DMS153 (cell line): ENCODE results near the gene OR1J4.
A peak's percentile ranks its signal among the peaks of the same experiment; 100 is the strongest.
"Not testable (repeated sequence)": the region's sequence is repeated elsewhere in the genome, so short reads cannot be mapped to it uniquely, and the experiment has no call there.

Source experiments
- DNase-seq: peaks from one replicate; lab custom pipeline; 2025; lab: John Stamatoyannopoulos, UW

OR1J4 gene, protein sequence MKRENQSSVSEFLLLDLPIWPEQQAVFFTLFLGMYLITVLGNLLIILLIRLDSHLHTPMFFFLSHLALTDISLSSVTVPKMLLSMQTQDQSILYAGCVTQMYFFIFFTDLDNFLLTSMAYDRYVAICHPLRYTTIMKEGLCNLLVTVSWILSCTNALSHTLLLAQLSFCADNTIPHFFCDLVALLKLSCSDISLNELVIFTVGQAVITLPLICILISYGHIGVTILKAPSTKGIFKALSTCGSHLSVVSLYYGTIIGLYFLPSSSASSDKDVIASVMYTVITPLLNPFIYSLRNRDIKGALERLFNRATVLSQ

DNA sequence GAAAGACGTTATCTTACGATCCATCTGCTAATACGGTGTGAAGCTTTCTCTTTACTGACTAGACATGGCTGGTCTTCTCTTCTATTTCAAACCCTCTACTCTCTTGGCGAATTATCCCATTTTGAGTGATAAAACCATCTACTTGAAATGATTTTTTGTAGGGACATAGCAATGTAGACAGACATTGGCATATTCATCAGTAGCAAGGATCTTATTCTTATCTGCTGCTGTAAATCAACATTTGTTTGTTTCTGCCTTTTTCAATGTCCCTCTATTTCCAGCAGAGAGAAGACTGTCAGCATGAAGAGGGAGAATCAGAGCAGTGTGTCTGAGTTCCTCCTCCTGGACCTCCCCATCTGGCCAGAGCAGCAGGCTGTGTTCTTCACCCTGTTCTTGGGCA is at the start of gene OR1J4:
OR1J4 (plus strand) TSS at position 301 of the 400 bp plus-strand sequence; CDS start at position 301, 0 bp downstream.
- DNase-seq, result no peak

DNA sequence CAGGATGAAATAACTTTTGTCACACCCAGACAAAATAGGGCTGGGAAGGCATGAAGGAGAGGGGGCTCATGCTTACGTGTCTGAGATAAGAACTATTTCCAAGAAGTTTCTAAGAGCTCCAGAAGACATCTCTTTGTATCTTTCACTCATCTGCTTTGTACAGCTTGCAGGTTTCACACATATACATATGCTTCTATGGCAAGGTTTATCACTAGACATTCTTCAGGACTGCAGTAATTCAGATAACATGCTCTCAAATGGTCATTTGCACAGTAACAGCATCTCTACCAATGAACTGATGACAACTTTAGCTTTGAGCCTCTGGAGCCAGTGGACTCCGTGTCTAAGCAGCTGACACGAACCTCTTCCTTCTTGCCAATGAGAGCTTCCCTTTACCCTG is 44.4 kb upstream of the OR1J4 start:
- DNase-seq, result no peak

DNA sequence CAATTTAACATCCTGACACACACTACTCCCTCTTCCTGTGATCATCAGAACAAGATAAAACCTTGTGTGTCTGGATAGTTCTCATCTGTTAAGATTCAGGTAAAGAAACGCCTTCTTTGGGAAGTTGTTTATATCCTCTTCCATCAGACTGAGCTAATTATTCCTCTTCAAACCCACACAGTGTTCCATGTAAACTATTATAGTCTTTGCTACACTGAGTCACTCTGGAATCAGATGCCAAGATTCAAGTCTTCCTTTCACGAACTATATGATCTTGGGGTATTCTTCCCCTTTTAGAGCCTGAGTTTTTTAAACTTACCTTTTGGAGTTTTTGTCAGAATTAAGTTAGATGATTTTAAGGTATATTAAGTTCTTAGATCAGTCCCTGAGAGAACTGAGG is 43.2 kb upstream of the OR1J4 start:
- no peak for DNase-seq

DNA sequence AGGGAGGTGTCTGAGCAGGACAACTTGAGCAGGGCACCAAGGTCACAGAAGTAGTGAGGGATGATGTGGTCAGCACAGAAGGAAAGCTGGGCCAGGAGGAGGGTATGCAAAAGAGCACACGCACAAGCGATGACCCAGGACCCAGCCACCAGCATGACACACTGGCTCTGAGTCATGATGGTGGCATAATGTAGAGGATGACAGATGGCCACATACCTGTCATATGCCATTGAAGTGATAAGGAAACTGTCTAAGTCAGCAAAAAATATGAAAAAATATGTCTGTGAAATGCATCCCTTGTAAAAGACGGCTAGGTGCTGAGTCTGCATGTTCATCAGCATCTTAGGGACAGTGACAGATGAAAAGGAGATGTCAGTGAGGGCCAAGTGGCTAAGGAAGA is 41.6 kb upstream of the OR1J4 start:
- DNase-seq, result no peak

DNA sequence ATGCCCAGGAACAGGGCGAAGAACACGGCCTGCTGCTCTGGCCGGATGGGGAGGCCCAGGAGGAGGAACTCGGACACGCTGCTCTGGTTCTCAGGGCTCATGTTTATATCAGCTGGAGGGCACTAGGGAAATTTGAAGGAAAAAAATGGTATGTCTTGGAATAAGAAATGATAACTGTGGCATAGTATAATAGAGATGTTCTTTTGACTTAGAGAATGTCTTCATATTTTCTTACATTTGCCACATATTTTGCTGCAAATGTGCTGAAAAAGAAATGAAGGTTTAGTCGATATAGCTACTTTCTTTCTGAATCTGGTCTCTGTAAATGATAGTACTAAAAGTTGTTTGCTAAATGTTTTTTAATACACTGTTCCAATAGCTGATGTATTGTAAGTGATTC is 41.1 kb upstream of the OR1J4 start, which contains the start of gene OR1J1:
OR1J1 (minus strand) TSS at position 101 of the 400 bp plus-strand sequence; CDS start at position 101, 0 bp downstream.
- DNase-seq, result no peak

DNA sequence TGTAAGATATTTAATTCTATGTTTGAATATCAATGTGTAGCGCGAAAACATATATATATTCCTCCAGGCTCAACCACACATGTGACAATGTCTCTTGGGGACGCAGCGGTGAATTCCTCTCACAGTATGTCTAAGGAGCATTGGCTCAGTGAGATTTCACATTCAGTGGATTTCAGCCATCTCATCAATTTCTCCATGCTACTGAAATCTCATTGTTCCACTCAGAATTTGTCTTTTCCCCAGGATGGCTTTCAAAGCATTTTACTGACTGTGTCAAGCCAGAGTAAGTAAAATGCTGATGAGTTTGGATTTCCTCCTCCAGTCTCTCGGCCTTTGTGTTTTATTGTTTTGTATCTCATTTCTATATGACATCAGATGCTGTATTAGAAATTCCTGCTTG is 39.9 kb upstream of the OR1J4 start:
- DNase-seq, result no peak

DNA sequence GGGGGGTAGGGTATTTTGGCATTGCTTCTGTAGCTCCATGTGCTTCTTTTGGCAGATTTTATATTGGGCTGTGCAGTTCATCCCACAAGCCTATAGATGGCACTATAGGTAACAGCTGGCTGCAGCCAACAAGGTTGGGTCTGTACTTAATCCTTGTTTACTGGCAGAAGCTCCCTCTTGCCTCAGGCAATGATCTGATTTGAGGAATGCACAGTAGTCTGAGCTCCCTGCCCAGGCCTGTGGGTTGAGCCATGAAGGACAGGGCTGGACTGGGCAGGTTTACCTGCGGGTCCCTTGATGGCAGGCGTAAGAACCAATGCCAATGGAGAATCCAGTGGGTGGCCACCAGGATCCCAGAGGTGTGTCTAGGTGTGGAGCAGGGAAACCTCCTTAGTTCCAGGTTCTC is 20.1 kb upstream of the OR1J4 start:
- DNase-seq, result peak; percentile 8

DNA sequence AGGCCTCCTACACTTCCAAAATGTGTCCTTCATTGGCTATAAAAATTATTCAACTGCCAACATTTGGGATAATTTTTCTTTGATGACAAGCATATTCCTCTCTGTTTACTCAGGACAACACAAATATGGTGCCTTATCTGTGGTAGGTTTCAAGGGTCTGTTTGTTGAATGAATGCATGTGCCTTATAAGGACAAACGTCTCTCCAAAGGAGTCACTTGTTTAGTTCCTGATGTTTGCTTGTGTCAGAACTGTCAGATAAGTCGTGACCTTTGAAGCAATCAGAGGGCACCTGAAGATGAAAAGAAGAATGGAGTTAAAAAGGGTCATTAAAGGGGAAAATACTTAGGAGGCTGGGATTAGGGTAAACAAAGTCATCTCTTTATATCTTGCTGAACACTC is 12.0 kb upstream of the OR1J4 start:
- no peak for DNase-seq

DNA sequence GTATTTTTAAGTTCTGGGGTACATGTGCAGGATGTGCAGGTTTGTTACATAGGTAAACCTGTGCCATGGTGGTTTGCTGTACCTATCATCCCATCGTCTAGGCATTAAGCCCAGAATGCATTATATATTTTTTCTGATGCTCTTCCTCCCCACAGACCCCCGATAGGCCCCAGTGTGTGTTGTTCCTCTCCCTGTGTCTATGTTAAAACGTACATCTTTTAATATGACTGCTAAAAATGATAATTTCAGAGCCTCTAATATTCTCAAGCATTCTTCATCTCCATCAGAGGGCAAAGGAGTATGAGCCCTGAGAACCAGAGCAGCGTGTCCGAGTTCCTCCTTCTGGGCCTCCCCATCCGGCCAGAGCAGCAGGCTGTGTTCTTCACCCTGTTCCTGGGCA is 8.4 kb upstream of the OR1J4 start, which contains the start of gene OR1J2:
OR1J2 (plus strand) TSS at position 301 of the 400 bp plus-strand sequence; CDS start at position 301, 0 bp downstream.
- DNase-seq, result no peak

DNA sequence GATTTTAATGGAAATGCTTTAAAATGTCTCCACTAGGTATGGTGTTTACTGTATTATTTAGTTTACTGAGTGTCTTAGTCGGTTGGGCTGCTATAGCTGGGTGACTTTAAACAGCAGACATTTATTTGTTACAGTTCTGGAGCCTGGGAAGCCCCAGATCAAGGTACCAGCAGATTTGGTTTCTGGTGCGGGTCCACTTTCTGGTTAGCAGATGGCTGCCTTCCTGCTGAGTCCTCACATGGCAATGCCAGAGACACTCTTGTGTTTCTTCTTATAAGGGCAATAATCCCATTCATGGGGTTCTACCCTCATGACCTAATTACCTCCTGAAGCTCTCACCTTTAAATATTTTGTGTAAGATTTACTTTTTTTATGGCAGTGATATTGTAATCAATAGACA is 715 bp upstream of the OR1J4 start:
- no peak for DNase-seq

DNA sequence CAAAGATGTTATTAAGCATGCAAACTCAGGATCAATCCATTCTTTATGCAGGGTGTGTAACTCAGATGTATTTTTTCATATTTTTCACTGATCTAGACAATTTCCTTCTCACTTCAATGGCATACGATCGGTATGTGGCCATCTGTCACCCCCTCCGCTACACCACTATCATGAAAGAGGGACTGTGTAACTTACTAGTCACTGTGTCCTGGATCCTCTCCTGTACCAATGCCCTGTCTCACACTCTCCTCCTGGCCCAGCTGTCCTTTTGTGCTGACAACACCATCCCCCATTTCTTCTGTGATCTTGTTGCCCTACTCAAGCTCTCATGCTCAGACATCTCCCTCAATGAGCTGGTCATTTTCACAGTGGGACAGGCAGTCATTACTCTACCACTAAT is 435 bp downstream of the OR1J4 start:
- no peak for DNase-seq

DNA sequence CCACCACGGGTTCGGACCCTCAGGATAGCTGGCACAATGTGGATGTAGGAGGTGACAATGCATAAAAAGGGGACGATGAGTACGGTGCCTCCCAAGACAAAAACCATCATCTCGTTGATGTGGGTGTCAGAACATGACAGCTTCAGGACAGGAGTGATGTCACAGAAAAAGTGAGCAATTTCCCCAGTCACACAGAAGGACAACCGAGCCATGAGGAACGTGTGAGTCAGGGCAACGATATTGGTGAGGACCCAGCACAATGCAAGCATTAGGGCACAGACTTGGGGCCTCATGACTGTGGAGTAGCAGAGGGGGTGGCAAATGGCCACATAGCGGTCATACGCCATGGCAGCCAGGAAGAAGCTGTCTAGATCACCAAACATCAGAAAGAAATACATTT is 7.7 kb downstream of the OR1J4 start:
- no peak for DNase-seq

DNA sequence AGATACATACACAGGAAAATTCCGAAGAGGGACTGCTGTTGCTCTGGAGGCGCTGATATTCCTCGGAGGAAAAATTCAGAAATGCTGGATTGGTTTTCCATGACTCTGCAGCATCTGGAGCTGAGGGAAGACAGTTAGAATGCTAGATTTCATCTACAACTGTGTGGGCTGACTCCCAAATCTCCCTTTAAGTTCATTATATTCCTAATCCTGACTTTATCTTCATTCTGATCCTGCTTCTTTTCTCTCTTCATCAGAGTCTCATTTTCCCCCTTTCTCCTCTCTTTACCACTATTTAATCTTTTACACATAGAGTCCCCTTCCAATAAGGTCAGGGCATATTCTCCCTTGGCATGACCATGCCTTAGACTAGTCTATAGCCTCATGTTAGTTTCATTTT is 8.3 kb downstream of the OR1J4 start, which contains the start of gene OR1N1:
OR1N1 (minus strand) TSS at position 101 of the 400 bp plus-strand sequence; CDS start at position 101, 0 bp downstream.
- no peak for DNase-seq

DNA sequence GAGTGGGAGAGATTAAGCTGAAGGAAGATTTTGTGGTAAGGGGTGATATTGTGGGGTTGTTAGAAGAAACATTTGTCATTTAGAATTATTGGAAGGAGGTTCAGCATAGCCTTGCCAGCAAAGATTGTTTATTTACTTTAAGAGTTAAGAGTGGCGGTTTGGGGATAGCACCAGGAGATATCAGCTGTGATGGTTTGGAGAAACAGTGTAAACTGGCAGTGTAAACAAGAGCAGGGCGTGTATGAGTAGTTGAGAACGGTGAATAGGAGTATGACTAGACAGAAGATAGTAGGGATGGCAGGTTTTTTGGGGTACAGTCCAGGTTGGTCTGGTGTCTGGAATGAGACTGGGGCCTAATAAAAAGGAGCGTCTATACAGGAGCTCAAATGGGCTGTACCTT is 12.2 kb downstream of the OR1J4 start:
- not testable (repeated sequence) for DNase-seq

DNA sequence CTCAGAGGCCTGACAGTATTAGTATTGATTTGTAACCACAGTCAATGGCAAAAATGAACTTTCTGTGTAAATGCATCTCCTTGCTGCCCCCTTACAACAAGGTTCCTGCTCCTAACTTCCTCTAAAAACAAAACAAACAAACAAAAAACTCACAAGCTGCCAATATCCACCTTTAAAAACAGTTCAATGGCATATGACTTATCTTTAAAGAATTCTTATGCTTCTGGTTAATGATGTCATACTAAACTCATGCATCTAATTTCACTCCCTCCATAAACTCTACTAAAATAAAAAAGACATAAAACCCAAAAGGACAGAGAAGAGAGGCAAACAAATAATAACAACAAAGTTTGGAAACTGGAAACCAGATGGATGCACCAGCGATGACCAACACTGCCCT is 17.2 kb downstream of the OR1J4 start:
- no peak for DNase-seq

DNA sequence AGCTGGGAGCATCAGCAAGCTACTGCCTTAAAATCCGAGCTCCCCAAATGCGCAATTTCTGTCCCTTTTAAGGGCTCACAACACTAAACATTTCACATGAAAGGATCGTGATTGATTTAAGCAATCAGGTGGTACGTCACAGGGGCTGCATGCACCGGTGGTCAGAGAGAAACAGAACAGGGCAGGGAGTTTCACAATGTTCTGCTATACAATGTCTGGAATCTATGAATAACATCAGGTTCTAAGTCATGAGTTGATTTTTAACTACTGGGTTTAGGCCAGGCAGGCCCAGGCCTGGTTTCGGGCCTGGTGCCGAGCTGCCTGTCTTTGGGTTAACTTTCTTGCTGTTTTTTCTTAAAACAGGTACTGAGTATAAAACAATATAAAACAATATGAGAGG is 18.1 kb downstream of the OR1J4 start:
- DNase-seq, result not testable (repeated sequence)

DNA sequence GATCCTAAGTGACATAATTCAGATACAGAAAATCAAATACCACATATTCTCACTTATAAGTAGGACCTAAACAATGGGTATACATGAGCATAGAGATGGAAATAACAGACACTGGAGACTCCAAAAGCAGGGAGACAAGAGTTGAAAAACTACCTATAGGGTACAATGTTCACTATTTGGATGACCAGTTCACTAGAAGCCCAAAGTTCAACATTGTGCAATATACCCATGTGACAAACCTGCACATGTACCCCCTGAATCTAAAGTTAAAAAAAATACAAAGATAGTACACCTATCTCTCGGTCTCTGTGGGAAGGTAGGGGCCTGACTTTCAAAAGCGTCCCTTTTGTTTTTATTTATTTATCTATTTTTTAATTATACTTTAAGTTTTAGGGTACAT is 19.8 kb downstream of the OR1J4 start:
- DNase-seq, result no peak

DNA sequence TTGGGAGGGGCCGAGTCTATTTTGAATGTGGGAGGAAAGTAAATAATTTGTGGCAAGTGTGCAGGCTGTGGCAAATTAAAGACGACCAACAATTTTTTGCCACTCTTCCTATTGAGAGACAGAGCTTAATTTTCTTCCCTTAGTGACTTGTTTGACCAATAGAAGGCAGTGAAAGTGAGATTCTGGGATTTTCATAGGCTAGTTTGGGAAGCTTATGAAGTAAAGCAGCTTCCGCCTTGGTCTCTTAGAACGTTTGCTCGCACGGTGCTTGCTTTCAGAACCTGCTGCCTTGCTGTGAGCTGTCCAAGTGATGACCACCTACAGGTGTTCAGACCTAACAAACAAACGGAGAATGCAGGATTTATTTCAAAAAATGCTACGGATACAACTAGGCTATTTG is 27.3 kb downstream of the OR1J4 start:
- no peak for DNase-seq

DNA sequence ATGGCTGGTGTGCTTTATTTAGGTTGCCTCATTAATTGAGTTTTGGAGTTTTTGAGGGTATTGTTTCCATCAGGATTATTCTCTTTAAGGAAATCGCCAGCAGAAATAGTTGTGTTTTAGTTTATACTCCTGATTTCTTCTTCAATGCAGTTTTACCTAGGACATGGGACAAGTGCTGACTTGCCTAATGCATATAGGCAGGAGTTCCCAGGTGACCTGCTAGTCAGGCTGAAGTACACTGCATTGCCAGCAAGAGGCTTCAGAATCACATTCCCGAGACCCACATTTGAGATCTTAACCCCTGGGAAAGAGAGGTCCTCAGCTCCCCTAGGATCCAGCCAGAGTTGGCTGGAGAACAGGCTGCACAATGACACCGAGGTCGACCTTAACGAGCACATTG is 32.4 kb downstream of the OR1J4 start:
- DNase-seq, result no peak

DNA sequence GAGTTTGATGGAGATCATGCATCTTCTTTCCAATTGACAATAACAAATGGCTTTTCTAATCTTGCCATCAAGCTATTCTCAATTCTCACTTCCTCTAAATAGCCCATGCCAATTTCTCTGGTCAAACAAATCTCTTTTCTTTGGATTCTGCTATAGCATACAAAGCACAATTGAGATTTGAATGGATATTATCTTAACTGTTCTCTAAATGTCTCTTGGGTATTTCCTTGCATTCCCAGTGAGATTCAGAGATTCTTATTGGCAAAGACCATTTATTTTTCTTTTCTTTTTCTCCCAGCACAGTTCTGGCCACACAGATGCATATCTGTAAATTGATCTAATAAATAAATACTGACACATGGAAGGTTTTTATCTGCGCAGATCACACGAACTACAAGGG is 33.9 kb downstream of the OR1J4 start, which contains the start of gene OR1N2:
OR1N2 (plus strand) TSS at position 301 of the 400 bp plus-strand sequence. CDS start 100 bp downstream, outside the sequence.
- no peak for DNase-seq

DNA sequence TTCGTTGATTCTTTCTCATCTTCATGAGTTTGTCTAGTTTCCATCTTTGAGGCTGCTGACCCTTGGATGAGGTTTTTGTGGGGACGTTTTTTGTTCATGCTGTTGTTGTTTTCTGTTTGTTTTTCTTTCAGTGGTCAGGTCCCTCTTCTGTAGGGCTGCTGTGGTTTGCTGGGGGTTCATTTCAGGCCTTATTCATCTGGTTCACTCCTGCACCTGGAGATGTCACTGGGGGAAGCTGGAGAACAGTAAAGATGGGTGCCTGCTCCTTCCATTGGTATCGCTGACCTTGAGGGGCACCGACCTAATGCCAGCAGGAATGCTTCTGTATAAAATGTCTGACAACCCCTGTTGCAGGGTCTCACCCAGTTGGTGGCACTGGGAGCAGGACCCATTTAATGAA is 42.5 kb downstream of the OR1J4 start:
- DNase-seq, result no peak

DNA sequence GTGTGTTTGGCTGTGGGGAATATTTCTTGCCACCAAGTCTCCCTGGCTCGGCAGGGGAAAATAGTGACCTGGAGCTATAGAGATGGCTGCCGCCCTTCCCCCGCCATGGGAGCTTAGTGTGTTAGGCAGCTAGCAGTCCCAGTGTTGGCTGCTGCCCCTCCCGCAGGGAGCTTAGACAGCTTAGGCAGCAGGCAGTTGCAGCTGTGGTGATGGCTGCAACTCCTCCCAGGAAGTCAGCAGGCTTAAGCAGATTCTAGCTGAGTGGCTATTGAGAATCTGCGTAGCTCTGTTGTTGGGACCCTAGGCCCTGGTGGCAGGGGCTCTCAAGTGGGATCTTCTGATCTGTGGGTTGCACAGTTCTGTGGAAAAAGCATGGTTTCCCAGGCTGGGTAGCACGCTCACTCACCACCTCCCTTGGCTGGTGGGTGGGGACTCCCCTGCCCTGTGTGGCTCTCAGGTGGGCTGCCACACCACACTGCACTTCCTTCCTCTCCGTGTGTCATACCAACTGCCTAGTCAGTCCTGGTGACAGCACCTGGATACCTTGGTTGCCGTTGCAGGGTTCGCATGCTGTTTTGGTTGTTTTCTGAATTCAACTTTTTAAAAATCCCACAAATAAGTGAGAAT is 43.3 kb downstream of the OR1J4 start:
- no peak for DNase-seq

DNA sequence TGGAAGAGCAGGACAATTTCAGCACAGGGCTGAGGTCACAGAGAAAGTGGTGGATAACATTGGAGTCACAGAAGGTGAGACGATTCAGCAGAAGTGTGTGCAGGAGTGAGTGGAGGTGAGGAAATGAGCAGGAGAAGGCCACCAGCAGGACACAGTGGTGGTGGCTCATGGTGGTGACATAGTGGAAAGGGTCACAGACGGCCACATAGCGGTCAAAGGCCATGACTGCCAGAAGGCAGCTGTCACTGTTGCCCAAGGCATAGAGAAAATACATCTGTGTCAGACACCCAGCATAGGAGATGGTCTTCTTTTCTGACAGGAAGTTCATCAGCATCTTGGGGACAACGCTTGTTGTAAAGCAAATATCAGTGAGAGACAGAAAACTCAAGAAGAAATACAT is 49.0 kb downstream of the OR1J4 start:
- DNase-seq, result no peak
